KG1 (cell line): ENCODE results near the gene RIN1.
A peak's percentile ranks its signal among the peaks of the same experiment; 100 is the strongest.
"Not testable (repeated sequence)": the region's sequence is repeated elsewhere in the genome, so short reads cannot be mapped to it uniquely, and the experiment has no call there.

Experiments used
- DNase-seq: peaks from one replicate; lab custom pipeline; 2025; lab: John Stamatoyannopoulos, UW

The RIN1 gene

DNA sequence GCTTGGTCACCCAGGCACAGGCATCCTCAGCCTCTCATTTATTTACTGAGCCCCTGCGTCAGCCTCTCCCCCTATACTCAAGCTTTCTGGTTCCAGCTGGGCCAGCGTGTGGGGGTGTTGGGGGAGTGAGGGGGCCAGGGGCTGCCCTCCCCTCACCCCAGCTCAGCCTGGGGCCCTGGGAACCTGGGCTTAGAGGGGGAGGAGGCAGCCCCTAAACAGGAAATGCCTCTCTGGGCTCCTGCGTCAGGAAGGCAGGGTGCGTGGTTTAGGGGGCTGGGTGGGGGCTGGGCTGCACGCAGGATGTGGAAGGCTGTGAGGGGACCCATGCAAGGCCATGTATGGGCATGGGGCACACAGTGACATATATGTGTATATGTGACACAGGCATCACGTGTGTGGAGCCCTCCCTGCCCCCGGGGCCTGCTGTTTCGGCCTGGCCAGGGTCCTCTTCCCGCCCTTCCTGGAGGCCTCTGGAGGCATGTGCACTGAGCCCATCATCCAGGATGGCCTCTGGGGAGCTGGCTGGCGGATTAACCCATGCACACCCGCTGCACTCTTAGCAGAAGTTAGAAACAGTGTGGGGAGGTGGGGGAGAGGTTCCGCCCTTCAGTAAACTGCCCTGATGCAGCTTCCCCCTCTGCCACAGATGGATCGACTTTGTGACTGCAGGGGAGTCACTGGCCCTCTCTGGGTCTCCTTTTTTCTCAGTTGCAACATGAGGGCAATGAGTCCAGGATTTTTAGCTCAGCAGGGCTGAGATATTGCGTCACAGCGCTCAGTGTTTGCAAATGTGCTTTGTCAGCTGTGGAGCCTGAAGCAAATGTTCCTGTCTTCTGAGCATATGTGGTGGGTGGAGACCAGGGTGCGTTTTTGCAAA is 18.3 kb downstream of the RIN1 start:
- DNase-seq: peak; percentile 33

DNA sequence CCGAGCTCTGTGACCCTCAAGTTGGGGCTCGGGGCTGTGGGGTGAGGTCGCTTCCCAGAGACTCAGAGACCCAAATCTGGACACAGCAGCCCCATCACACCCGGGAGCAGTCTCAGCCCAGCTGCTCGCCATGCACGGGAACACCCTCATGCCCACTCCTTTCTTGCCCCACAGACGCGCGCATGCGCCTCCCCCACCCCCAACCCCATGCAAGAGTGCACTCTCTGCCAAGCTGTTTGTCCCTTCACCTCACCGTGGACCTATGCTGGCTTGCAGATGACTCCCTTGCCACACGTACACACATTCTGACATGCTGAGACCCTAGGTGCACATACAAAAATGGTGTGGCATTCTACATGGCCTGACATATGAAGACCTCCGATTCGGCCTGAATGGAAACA is 18.9 kb downstream of the RIN1 start:
- DNase-seq: no peak

DNA sequence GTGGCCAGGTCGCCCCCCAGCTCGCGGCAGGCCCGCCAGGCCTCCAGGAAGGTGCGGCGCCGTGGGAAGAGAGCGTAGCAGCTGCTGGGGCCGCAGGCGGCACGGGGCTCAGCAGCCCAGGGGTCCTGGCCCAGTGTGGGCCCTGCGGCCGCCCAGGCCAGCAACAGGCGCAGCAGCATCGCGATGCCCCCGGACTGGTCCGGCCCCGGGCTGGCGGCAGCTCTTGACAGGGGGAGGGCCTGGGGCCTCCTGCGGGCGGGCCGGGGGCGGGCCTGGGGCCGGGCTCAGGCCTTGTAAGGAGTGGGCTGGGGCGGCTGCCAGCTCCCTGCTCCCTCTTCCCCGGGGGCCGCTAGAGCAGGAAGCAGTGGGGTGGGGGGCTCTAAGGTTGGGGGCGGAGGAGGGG is 19.4 kb downstream of the RIN1 start, which contains the start of gene CD248:
Gene CD248, minus strand, starts transcription at position 196 of the 403 bp plus-strand sequence. Its CDS starts 17 bp downstream, at position 179.
- no peak for DNase-seq

DNA sequence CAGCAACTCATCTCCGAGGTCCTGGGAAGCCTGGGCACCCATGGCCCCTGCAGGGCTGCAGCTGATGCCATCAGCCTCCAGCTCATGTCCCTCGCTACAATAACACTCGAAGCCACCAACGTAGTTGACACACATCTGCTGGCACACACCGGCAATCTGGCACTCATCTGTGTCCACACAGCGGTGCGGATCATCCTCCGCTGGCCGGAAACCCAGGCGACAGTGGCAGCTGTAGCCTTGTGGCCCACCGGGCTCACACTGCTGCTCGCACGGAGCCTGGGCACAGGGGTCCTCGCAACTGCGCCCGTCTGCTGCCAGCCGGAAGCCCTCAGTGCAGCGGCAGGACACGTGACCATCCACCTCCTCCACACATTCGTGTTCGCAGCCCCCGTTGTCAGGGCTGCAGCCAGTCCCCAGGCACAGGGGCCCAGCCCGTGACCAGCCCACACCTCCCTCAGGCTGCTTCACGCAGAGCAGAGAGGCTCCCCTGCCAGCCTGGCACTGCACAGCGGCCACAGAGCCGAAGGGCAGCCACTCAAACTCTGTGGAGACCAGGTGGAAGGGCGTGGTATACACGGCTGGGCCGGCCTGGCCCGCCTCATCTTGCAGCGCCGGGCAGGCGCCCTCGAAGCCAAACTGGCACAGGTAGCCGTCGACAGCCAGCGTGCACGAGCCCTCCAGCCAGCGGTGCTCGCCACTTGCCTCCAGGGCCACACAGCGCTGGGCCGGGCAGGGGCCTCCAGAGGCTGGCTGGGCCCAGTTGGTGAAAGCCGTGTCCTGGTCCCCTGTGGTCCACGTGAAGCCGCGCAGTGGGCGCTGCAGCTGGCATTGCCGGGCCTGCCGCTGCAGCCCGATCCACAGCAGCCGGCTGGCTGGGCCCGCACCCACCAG is 20.1 kb downstream of the RIN1 start:
- DNase-seq: no peak

DNA sequence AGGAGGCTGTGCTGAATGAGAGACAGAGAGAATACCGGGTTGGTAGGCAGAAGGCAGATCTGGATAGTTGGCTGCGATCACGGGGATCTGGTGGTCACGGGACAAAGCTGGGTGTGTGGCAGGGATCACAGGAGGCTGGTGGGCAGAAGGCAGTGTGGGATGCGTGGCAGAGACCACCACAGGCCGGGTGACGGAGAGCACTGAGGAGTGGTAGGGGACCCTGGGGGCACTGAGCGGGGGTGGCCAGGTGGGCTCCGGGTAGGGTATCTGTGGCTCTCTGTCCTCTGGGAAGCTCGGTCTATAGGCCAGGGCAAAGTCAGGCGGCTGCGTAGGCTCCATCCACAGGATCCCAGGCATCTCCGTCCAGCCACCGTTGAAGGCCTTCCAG is 20.7 kb downstream of the RIN1 start:
- DNase-seq: no peak

DNA sequence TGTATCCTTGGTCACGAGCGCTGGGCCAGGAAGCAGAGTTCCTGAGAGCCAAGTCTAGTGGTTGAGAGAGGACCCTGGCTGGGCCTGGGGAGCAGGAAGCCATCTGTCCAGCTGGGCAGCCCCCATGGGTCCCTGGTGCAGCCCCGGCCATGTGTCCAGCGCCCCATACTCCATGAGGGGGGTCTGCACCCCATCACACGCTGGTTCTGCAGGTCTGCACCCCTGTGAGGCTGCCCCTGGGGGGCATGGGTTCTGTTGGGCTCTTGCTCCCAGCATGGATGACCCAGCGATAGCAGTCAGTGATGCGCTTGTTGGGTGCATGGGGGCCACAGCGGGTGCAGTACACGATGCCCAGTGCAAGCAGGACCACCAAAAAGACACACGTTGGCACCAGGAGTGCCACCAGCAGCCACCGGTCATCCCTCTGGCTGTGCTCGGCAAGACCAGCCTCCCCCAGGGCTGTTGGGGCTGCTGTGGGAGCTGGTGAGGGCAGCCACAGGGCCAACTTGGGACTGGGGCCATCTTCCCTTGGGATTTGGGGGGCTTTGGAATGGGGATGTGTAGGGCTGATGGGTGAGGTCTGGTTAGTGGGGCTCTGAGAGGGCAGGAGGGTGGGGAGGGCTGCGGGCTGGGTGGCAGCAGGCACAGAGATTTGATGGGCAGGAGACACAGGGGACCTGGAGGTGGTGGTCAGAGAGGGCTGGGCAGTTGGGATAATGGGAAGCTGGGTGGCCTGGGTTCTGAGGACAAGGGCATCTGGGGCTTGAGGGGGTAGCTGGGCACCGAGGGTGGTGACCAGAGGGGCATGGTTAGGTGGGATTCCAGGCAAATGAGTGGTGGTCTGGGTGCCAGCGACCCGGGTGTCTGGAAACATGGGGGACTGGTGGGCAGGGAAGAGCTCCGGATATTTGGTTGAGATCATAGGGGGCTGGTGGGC is 21.4 kb downstream of the RIN1 start:
- DNase-seq: no peak

DNA sequence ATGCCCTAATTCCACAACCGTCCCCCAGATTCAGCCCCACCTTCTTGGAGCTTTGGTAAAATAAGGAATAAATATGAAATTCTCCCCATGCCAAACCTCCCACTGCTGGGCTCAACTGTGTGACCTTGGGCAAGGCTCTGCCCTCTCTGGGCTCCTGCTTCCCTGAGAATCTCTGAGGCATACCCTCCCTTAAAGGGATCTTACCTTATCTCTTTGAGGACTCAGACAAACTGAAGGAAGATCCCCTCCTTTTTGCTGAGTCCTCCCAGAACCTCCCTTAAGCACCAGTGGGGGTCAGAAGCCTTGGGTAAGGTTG is 22.1 kb downstream of the RIN1 start:
- no peak for DNase-seq

DNA sequence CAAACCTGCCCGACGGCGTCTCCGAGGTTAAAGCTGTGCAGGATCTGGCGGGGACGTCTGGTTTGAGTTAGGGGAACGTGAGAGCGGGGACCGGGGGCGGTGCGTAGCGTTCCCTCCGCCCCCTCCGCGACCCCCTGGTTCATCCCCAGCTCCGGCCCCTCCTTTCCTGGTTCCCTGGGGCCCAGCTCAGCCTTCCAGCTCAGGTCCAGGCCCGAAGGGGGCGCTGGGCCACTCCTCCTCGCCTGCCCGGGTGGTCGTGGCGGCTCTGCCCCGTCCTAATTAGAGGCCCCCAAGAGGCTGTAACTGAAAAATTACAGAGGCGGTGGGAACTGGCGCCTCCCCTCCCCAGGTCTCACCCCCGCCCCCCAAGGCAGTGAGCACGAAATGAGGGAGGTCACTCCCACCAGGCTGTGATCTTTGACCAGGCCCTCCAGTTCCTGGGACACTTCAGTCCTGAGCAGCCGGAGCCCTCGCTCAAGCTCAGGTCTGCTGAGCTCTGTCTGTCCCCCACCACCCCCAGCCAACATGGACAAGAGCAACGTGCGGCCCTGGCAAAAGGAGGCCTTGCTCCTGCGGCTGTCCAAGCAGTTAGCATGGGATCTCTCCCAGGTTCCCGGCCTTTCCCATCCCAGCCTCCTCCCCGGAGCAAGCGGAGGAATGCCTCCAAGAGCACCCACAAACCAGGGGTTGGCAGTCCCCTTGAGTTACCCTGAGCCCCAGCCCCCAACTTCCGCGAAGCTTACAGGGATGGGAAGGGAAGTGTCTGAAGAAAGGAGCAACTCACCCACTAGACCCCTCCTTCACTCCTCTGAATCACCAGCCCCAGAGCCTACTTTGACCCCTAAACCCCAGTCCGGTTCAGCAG is 22.7 kb downstream of the RIN1 start:
- DNase-seq: no peak

DNA sequence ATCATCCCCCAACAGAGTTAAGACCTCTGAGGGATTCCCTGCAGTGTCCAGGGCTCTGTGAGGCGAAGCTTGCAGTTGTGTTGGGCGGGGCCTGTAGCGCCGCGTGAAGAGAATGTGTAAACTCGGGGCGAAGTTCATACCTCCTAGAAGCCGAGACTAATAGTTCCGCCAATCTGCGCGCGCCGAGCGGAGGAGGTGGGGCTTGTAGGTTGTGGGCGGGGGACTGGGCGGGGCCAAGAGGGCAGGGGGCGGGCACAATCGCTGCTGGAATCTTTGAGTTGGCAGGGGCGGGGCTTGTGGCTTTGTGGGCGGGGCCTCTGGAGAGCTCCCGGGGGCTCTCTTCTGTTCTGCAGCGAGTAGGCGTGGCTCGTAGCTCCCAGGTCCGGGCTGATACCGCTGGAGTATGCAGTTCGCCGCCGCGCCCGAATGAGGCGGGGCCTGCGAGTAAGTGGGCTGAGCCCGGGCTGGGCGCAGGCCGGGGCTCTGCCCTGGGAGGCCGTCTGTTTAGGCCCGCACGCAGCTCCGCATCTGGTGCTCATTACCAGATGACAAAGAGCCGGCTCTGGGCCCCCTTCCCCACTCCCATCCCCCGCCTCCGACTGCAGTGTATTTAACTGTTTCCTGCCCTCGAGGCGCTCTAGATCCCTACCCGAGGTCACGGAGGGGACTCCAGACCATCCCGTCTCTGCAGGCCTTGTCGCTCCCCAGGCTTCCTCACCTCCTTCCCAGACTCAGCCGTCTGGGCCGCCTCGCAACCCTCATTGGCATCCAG is 23.5 kb downstream of the RIN1 start:
- DNase-seq: peak; percentile 82

DNA sequence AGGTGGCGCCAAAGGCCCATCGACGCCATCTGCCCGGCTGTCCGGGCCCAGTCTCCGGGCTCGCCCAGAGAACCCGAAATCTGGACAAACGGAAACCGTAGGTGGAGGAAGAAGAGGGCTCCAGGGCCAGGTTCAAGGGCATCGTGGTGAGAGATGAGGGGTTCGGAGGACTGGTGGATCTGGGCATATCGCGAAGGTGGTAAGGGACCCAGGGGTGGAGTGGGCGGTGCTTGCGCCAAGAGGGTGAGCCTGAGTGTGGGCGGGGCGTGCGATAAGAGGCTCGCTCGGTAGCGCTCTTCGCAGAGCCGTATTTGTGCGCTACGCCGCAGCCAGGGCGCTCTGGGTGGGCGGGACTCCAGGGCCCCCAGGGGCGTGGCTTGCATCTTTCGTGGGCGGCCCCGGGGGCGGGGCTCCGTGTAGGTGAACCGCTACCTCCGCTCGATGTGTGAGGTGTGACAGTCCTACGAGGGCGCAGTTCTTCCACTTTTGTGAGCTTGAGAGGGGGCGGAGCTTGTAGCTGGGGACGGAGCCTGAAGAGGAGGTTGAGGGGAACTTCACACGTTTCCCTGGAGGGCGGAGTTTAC is 24.2 kb downstream of the RIN1 start:
- peak; percentile 82 for DNase-seq

DNA sequence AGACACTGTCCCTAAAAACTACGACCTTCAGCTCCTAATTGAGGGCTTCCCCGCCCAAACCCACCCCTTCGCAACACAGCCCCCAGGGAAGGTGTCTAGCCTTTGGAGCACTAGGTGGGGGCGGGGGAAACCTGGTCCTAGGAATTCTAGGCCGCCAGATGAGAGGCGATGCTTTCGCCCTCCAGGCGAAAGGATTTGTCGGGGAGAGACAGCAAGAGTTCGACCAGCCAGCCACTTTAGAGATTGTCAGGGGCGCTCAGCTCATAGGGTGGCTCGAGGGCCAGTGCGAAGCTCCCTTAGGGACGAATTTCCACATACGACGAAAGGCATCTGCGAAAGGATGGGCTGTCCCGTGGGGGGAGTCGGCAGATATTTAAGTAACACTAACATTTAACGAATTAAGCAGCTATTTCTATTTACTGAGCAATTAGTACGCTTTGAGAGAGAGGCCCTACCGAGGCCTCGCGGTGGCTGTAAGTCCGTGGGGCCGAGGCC is 24.7 kb downstream of the RIN1 start:
- no peak for DNase-seq

DNA sequence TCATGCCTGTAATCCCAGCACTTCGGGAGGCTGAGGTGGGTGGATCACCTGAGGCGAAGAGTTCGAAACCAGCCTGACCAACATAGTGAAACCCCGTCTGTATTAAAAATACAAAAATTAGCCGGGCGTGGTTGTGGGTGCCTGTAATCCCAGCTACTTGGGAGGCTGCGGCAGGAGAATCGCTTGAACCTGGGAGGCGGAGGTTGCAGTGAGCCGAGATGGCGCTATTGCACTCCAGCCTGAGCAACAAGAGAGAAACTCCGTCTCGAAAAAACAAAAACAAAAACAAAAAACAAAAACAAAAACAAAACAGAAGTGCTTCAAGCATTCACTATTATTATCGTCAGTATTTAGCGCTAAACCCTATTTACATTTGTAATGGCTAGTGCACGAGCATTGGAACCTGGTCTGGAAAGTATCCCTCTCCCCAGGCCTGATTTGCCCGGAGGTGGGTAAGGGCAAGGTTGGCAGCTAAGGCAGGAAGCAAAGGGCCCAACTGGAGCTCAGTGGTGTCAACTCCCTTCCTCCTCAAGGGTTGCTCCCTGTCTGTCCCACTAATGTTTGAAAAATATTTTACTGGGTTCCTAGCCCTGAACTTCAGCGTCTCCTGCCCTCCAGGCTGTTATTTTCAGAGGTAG is 25.3 kb downstream of the RIN1 start:
- DNase-seq: not testable (repeated sequence)

DNA sequence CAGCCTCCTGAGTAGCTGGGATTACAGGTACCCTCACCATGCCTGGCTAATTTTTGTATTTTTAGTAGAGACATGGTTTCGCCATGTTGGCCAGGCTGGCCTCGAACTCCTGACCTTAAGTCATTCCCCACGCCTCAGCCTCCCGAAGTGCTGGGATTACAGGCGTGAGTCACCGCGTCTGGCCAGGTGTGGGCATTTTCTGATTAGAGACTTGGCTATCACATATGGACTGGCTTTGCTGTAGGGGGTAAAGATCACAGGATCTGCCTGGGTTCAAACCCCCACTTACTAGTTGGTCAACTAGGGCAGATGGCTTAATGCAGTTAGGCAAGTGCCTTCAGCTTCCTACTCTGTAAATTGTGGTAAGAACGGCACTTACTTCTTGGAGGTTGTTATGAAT is 25.9 kb downstream of the RIN1 start:
- DNase-seq: no peak

DNA sequence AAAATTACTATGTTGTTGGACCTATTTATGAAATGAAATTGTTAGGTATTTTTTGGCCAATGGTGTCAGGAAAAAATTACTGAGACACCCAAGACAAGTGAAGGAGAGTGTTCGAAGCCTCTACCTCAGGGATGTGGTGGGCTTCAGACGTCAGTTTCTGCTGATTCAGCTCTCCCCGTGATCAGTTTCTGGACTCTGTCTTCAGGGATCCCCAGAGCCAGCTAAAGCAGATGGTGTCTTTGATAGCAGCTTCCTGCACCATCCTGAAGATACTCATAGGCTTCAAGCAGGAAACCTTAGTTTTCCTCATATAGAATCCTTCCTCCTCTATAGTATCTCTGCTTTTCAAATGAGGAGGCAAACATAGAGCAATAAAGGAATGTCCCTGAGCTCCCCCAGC is 26.8 kb downstream of the RIN1 start:
- no peak for DNase-seq

DNA sequence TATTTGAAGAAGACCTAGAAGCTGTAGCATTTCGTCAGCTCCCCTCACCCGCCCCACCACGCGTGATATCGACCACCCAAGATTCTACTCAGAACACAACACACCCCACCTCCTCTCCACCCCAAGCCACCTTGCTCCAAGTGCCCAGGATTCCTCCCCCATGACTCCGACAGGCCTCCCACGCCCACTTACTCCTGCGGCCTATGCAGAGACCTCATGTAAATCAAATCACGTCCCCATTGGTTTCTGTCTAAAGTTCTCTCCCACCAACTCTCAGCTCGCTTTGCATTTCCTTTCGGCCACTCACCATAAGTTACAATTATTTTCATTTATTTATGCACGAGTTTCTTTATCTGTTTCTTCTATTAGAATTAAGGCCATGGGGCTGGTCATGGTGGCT is 33.6 kb downstream of the RIN1 start:
- no peak for DNase-seq

DNA sequence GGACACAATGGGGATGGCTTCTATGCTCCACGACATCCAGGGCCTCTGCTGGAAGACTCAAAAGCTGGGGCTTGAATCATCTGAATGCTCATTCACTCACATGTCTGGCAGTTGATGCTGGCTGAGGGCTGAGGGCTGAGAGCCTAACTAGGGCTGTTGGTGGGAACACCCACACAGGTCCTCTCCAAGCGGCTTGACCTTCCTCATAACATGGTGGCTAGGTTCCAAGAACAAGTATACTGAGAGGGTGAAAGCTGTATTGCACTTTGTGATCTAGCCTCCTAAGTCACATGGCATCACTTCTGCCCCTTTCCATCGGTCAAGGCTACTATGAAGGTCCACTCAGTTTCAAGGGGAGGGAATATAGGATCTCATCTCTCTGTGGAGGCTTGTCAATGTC is 37.0 kb downstream of the RIN1 start:
- no peak for DNase-seq

DNA sequence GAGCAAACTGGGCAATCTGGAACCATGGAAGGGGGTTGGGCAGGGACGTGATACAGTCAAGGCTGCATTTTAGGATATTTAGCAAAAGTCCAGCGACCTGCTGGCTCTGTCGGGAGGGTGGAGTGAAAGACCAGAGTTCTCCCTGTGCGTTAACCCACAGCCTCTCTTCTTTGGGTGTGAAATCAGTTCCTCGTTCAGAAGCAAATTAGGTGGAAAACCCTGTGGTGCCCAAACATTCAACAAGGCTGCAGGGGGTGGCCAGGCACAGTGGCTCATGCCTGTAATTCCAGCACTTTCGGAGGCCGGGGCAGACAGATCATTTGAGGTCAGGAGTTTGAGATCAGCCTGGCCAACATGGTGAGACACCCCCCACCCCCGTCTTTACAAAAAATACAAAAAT is 38.6 kb downstream of the RIN1 start:
- no peak for DNase-seq

DNA sequence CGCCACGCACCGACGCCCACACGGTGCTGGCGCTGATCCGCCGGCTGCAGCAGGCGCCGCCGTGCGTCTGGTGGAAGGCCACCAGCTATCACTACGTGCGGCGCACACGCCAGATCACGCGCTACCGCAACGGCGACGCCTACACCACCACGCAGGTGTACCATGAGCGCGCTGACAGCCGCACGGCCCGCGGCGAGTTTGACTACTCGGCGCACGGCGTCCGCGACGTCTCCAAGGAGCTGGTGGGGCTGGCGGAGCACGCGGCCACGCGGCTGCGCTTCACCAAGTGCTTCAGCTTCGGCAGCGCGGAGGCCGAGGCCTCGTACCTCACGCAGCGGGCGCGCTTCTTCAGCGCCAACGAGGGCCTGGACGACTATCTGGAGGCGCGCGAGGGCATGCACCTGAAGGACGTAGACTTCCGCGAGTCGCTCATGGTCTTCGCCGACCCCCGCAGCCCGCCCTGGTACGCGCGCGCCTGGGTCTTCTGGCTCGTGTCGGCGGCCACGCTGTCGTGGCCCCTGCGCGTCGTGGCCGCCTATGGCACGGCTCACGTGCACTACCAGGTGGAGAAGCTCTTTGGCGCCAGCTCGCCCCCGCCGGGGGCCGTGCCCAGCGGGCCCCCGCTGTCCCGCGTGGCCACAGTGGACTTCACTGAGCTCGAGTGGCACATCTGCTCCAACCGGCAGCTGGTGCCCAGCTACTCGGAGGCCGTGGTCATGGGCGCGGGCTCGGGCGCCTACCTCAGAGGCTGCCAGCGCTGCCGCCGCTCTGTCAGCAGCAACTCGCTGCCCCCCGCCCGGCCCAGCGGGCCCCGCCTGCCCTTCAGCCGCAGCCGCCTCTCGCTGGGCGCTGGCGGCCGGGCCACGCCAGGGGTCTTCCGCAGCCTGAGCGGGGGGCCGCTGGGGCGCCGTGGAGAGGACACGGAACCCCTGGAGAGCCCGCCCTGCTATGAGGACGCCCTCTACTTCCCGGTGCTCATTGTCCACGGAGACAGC is 41.3 kb downstream of the RIN1 start:
- DNase-seq: no peak
